SK-N-SH (cell line): ENCODE results near the gene RAD51B. TPM values are rescaled to one million over a fixed set of nuclear protein-coding genes. Genes with fewer than 3 reads are reported as not detected.

ENCODE experiments used
- CTCF ChIA-PET: fragments of 300-600, 350-600 bp; formaldehyde crosslinking; extraction: SDS; loops from one replicate; lab custom pipeline; 2021; lab: Yijun Ruan, JAX
- POLR2A ChIA-PET: fragments of 350-600 bp; sonication (Branson Sonifier 250); formaldehyde crosslinking; extraction: SDS; loops from one replicate; lab custom pipeline; 2020; ENCODE audit warnings: antibody characterized with exemption, inconsistent platforms; lab: Yijun Ruan, JAX
- DNase-seq: peaks from one replicate; pipeline ENCODE4 v3.0.0; 2012
- H2AFZ ChIP-seq: fragments of 200-600 bp; sonication (generic); 2 replicates; pipeline ENCODE4 v1.8.1; 2016; ENCODE audit warnings: antibody characterized with exemption, mild to moderate bottlenecking, low read depth
- H3F3A ChIP-seq: fragments of 200-600 bp; sonication (generic); replicated peaks from 2 replicates; pipeline ENCODE3; 2016; ENCODE audit warnings: antibody characterized with exemption, mild to moderate bottlenecking; ENCODE audit not compliant: insufficient read depth
- H3K27ac ChIP-seq, 2 experiments: fragments of 200-500 bp in 1 of 2; fragments of 200-600 bp in 1 of 2; sonication (Bioruptor generic) in 1 of 2; sonication (generic), shearing (Covaris generic) in 1 of 2; 2 replicates each; pipeline versions ENCODE4 v1.5.1 to v1.6.1; 2014 to 2016; ENCODE audit warnings: low read depth in 2 of 2, inconsistent platforms in 1 of 2, low read length in 1 of 2, mild to moderate bottlenecking in 1 of 2, mixed read lengths in 1 of 2
- H3K27me3 ChIP-seq: fragments of 200-600 bp; sonication (generic), shearing (Covaris generic); 2 replicates; pipeline ENCODE4 v1.6.1; 2016; ENCODE audit warnings: mixed run types; ENCODE audit not compliant: insufficient read depth
- H3K36me3 ChIP-seq, 2 experiments: fragments of 200-500 bp in 1 of 2; fragments of 200-600 bp in 1 of 2; sonication (Bioruptor generic) in 1 of 2; sonication (generic) in 1 of 2; replicated peaks in 1 of 2; 2 replicates each; pipeline versions ENCODE3 to v1.5.1; 2014 to 2016; ENCODE audit warnings: low read length in 1 of 2, mild to moderate bottlenecking in 1 of 2; ENCODE audit not compliant: insufficient read depth in 2 of 2, control insufficient read depth in 1 of 2
- H3K4me1 ChIP-seq, 2 experiments: fragments of 200-500 bp in 1 of 2; fragments of 200-600 bp in 1 of 2; sonication (Bioruptor generic) in 1 of 2; sonication (generic), shearing (Covaris generic) in 1 of 2; 2 replicates each; pipeline versions ENCODE4 v1.5.1 to v1.6.1; 2014 to 2016; ENCODE audit warnings: low read depth in 1 of 2, low read length in 1 of 2, mixed run types in 1 of 2; ENCODE audit not compliant: insufficient read depth in 2 of 2, control insufficient read depth in 1 of 2
- H3K4me2 ChIP-seq: fragments of 200-600 bp; sonication (generic), shearing (Covaris generic); 2 replicates; pipeline ENCODE4 v1.6.1; 2017; ENCODE audit warnings: mixed run types
- H3K4me3 ChIP-seq, 2 experiments: fragments of 200-500 bp in 1 of 2; fragments of 200-600 bp in 1 of 2; sonication (Bioruptor generic) in 1 of 2; sonication (generic), shearing (Covaris generic) in 1 of 2; 2 replicates each; pipeline versions ENCODE4 v1.5.1 to v1.8.1; 2014 to 2016; ENCODE audit warnings: low read depth in 2 of 2, inconsistent platforms in 1 of 2, low read length in 1 of 2, mild to moderate bottlenecking in 1 of 2, mixed read lengths in 1 of 2, moderate library complexity in 1 of 2
- H3K79me2 ChIP-seq: fragments of 200-600 bp; sonication (generic); 2 replicates; pipeline ENCODE4 v1.8.1; 2017; ENCODE audit warnings: mild to moderate bottlenecking; ENCODE audit not compliant: insufficient read depth
- H3K9ac ChIP-seq: fragments of 200-600 bp; sonication (generic); 2 replicates; pipeline ENCODE4 v1.6.1; 2017; ENCODE audit warnings: mixed run types
- H3K9me2 ChIP-seq: fragments of 200-600 bp; sonication (generic); 2 replicates; pipeline ENCODE4 v1.6.1; 2017; ENCODE audit warnings: mixed run types
- H3K9me3 ChIP-seq: fragments of 200-600 bp; sonication (generic); 2 replicates; pipeline ENCODE4 v1.6.1; 2017; ENCODE audit warnings: mixed run types, mild to moderate bottlenecking, moderate library complexity
- H4K20me1 ChIP-seq: fragments of 200-600 bp; sonication (generic); 2 replicates; pipeline ENCODE4 v1.6.1; 2017; ENCODE audit warnings: mild to moderate bottlenecking, mixed run types; ENCODE audit not compliant: insufficient read depth
- ELF1 ChIP-seq: IDR thresholded peaks from 2 replicates; pipeline ENCODE4 v1.4.0; 2012
- EP300 ChIP-seq, 2 experiments: IDR thresholded peaks; 2 replicates each; pipeline versions ENCODE4 v1.4.0 to v1.6.1; 2012; ENCODE audit warnings: borderline replicate concordance in 1 of 2, low read depth in 1 of 2, low read length in 1 of 2
- EZH2phosphoT487 ChIP-seq: fragments of 200-600 bp; sonication (generic); IDR thresholded peaks from 2 replicates; pipeline ENCODE4 v1.6.1; 2017; ENCODE audit warnings: low read depth, mixed run types, mild to moderate bottlenecking, antibody characterized with exemption, moderate library complexity, borderline replicate concordance
- FOSL2 ChIP-seq: IDR thresholded peaks from 2 replicates; pipeline ENCODE4 v1.4.0; 2012; ENCODE audit warnings: low read depth, mild to moderate bottlenecking, moderate library complexity, borderline replicate concordance
- FOXJ3 ChIP-seq: sonication (generic); formaldehyde crosslinking; IDR thresholded peaks from 2 replicates; pipeline ENCODE4 v1.5.1; 2020; ENCODE audit warnings: mild to moderate bottlenecking, missing genetic modification reagents
- GABPA ChIP-seq: IDR thresholded peaks from 2 replicates; pipeline ENCODE4 v1.4.0; 2012; ENCODE audit warnings: low read depth, mild to moderate bottlenecking
- GATA2 ChIP-seq: sonication (generic); formaldehyde crosslinking; IDR thresholded peaks from 2 replicates; pipeline ENCODE4 v1.5.0; 2020; ENCODE audit warnings: mild to moderate bottlenecking, missing genetic modification reagents
- IRF3 ChIP-seq: fragments of 150-350 bp; IDR thresholded peaks from 2 replicates; pipeline ENCODE4 v1.6.1; 2016; ENCODE audit warnings: mild to moderate bottlenecking, low read depth, low read length
- JUND ChIP-seq: IDR thresholded peaks from 2 replicates; pipeline ENCODE4 v1.4.0; 2012
- MAX ChIP-seq: IDR thresholded peaks from 2 replicates; pipeline ENCODE4 v1.4.0; 2012; ENCODE audit warnings: low read depth
- MEF2A ChIP-seq: IDR thresholded peaks from 2 replicates; pipeline ENCODE4 v1.4.0; 2012; ENCODE audit warnings: low read depth, borderline replicate concordance
- MXI1 ChIP-seq: IDR thresholded peaks from 2 replicates; pipeline ENCODE4 v1.6.1; 2012; ENCODE audit warnings: mild to moderate bottlenecking, low read depth, low read length, improper control_type of control experiment
- NFIC ChIP-seq: IDR thresholded peaks from 2 replicates; pipeline ENCODE4 v1.4.0; 2012; ENCODE audit warnings: borderline replicate concordance
- NRF1 ChIP-seq: IDR thresholded peaks from 2 replicates; pipeline ENCODE4 v1.6.1; 2012; ENCODE audit warnings: low read depth, mild to moderate bottlenecking, low read length
- POLR2AphosphoS5 ChIP-seq: IDR thresholded peaks from 2 replicates; pipeline ENCODE4 v1.6.1; 2012; ENCODE audit warnings: low read depth, low read length
- RCOR1 ChIP-seq: fragments of 150-350 bp; IDR thresholded peaks from 2 replicates; pipeline ENCODE4 v1.6.1; 2017; ENCODE audit warnings: antibody characterized with exemption, low read length
- REST ChIP-seq: IDR thresholded peaks from 2 replicates; pipeline ENCODE4 v1.6.1; 2012; ENCODE audit warnings: mild to moderate bottlenecking, low read depth, low read length, moderate library complexity
- RXRA ChIP-seq: IDR thresholded peaks from 2 replicates; pipeline ENCODE4 v1.4.0; 2012; ENCODE audit warnings: low read depth, mild to moderate bottlenecking, borderline replicate concordance
- TAF1 ChIP-seq: IDR thresholded peaks from 2 replicates; pipeline ENCODE4 v1.6.1; 2012; ENCODE audit warnings: low read depth, mild to moderate bottlenecking, low read length, moderate library complexity, borderline replicate concordance
- TEAD4 ChIP-seq: IDR thresholded peaks from 2 replicates; pipeline ENCODE4 v1.4.0; 2012; ENCODE audit warnings: mild to moderate bottlenecking, borderline replicate concordance; ENCODE audit not compliant: insufficient read depth
- USF1 ChIP-seq: IDR thresholded peaks from 2 replicates; pipeline ENCODE4 v1.4.0; 2012; ENCODE audit warnings: low read depth, borderline replicate concordance
- USF2 ChIP-seq: fragments of 150-350 bp; IDR thresholded peaks from 2 replicates; pipeline ENCODE4 v1.6.1; 2017; ENCODE audit warnings: antibody characterized with exemption, low read length, low read depth, borderline replicate concordance
- YY1 ChIP-seq: IDR thresholded peaks from 2 replicates; pipeline ENCODE4 v1.4.0; 2012; ENCODE audit warnings: low read depth, mild to moderate bottlenecking
- WGBS: methylation state at CpG from one replicate; pipeline ENCODE4 v1.1.6; 2017; ENCODE audit warnings: low lambda C conversion rate; 5-methylcytosine and 5-hydroxymethylcytosine counted together
- polyA plus RNA-seq, 3 experiments: library from polyadenylated mRNA; depleted of rRNA; stranded (reverse); fragments of >200 nt; gene quantifications; 2 replicates each; pipeline ENCODE4 v1.2.3, GENCODE V29; 2012
- TF ChIP-seq, protein P1 (sequence below): fragments of 200-600 bp; sonication (generic); IDR thresholded peaks from 2 replicates; pipeline ENCODE4 v1.6.1; 2017; ENCODE audit warnings: antibody characterized with exemption, mild to moderate bottlenecking, moderate library complexity
- TF ChIP-seq, protein P2 (sequence below): IDR thresholded peaks from 2 replicates; pipeline ENCODE4; 2012

The RAD51B gene
- polyA plus RNA-seq, 1 of the 3 experiments (the other 2 are of a cell fraction): 6.0 TPM

GRCh38 chr14:68675233-68675577, 855.6 kb downstream of the RAD51B start:
- Histone ChIP-seq H3K9ac (peak overlapping the region; percentile 29; the same call in 1 of the 2 replicates), H2AFZ (peak overlapping the region; percentile 69; the same call in 1 of the 2 replicates), H3K79me2 (no peaks in the 10 kb centered on the region), H3F3A (peaks cover 13% of the 10 kb centered on the region), H3K27me3 (no peaks in the 10 kb centered on the region), H3K9me3 (no peaks in the 10 kb centered on the region), H3K9me2 (no peaks in the 10 kb centered on the region), H3K4me2 (peak overlapping the region; percentile 9; the same call in 1 of the 2 replicates), H3K4me1 (peaks cover 0 to 10% of the 10 kb centered on the region in 2 experiments; a peak in 3 of 4 replicates), H4K20me1 (no peaks in the 10 kb centered on the region), H3K36me3 (no peaks in the 10 kb centered on the region), H3K27ac (peak overlapping the region; percentile 14 to 82; a peak in 3 of 4 replicates), H3K4me3 (no peak overlapping the region)
- POLR2A ChIA-PET: no interaction called here
- 22% methylated on average over 1 of the region's 1 CpG for WGBS
- DNase-seq: no peak
- CTCF ChIA-PET: interaction anchor here (1.9 kb wide), 1 partner anchor 9 kb away, joined by 4 read pairs; no protein-coding TSS in a partner anchor
- no peak for TF ChIP-seq POLR2AphosphoS5
- no peak for TF ChIP-seq EZH2phosphoT487
- peak; percentile 67 for TF ChIP-seq JUND
- TF ChIP-seq EP300 (IDR thresholded peaks at IDR 0.05; ENCODE audit: borderline replicate concordance in 1 of 2, low read depth in 1 of 2, low read length in 1 of 2): peak in 1 of 2 experiments; percentile 58; a peak in 1 of 4 replicates
- no peak for TF ChIP-seq YY1
- TF ChIP-seq MAX: no peak
- TF ChIP-seq REST: no peak
- no peak for TF ChIP-seq FOXJ3 (CRISPR knock-in tag)
- TF ChIP-seq, protein P1, sequence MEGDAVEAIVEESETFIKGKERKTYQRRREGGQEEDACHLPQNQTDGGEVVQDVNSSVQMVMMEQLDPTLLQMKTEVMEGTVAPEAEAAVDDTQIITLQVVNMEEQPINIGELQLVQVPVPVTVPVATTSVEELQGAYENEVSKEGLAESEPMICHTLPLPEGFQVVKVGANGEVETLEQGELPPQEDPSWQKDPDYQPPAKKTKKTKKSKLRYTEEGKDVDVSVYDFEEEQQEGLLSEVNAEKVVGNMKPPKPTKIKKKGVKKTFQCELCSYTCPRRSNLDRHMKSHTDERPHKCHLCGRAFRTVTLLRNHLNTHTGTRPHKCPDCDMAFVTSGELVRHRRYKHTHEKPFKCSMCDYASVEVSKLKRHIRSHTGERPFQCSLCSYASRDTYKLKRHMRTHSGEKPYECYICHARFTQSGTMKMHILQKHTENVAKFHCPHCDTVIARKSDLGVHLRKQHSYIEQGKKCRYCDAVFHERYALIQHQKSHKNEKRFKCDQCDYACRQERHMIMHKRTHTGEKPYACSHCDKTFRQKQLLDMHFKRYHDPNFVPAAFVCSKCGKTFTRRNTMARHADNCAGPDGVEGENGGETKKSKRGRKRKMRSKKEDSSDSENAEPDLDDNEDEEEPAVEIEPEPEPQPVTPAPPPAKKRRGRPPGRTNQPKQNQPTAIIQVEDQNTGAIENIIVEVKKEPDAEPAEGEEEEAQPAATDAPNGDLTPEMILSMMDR: no peak
- TF ChIP-seq RXRA: no peak; the same call in 1 of the 2 replicates
- TF ChIP-seq, protein P2, sequence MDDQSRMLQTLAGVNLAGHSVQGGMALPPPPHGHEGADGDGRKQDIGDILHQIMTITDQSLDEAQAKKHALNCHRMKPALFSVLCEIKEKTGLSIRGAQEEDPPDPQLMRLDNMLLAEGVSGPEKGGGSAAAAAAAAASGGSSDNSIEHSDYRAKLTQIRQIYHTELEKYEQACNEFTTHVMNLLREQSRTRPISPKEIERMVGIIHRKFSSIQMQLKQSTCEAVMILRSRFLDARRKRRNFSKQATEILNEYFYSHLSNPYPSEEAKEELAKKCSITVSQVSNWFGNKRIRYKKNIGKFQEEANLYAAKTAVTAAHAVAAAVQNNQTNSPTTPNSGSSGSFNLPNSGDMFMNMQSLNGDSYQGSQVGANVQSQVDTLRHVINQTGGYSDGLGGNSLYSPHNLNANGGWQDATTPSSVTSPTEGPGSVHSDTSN: peak; percentile 69
- TF ChIP-seq GATA2 (CRISPR knock-in tag): no peak
- TF ChIP-seq FOSL2: peak; percentile 76; the same call in 1 of the 2 replicates
- no peak for TF ChIP-seq IRF3
- TF ChIP-seq MXI1: no peak
- TF ChIP-seq NRF1: no peak
- no peak for TF ChIP-seq TEAD4
- no peak for TF ChIP-seq USF1
- TF ChIP-seq RCOR1: no peak
- no peak for TF ChIP-seq USF2
- TF ChIP-seq NFIC: peak; percentile 96
- TF ChIP-seq TAF1: no peak
- no peak for TF ChIP-seq GABPA
- TF ChIP-seq MEF2A: no peak
- no peak for TF ChIP-seq ELF1
